Calu3 (cell line): Measurements from ENCODE around the gene DYNLT2. TPM values are rescaled to one million over a fixed set of nuclear protein-coding genes. Genes with fewer than 3 reads are reported as not detected.
A peak's percentile ranks its signal among the peaks of the same experiment; 100 is the strongest.

Experiments
- BruUV-seq: library from RNA; stranded (reverse); fragments of 400-500 nt; replicated peaks from 2 replicates; lab custom pipeline; 2021; lab: Mats Ljungman, UMichigan
- CTCF ChIA-PET: fragments of 300-600 bp; sonication (Branson Sonifier 250); formaldehyde crosslinking; loops from one replicate; lab custom pipeline; 2022; ENCODE audit warnings: antibody characterized with exemption; lab: Charles Lee
- DNase-seq: peaks from one replicate; pipeline ENCODE4 v3.0.0; 2022
- H3K27ac Mint-ChIP-seq: one replicate; pipeline ENCODE4 v1.8.0; 2022; ENCODE audit warnings: mixed read lengths; ENCODE audit not compliant: unreplicated experiment
- H3K27me3 Mint-ChIP-seq: one replicate; pipeline ENCODE4 v1.8.0; 2022; ENCODE audit warnings: mixed read lengths; ENCODE audit not compliant: unreplicated experiment
- H3K36me3 Mint-ChIP-seq: one replicate; pipeline ENCODE4 v1.8.0; 2022; ENCODE audit warnings: mild to moderate bottlenecking, moderate library complexity, mixed read lengths; ENCODE audit not compliant: insufficient read depth, unreplicated experiment
- H3K4me1 Mint-ChIP-seq: one replicate; pipeline ENCODE4 v1.8.0; 2022; ENCODE audit warnings: mild to moderate bottlenecking, low read depth, mixed read lengths; ENCODE audit not compliant: unreplicated experiment
- H3K4me3 Mint-ChIP-seq: one replicate; pipeline ENCODE4 v1.8.0; 2022; ENCODE audit warnings: mild to moderate bottlenecking, low read depth, moderate library complexity, mixed read lengths; ENCODE audit not compliant: unreplicated experiment
- H3K9me3 Mint-ChIP-seq: one replicate; pipeline ENCODE4 v1.8.0; 2022; ENCODE audit warnings: low read depth, mixed read lengths; ENCODE audit not compliant: unreplicated experiment
- CTCF ChIP-seq: fragments of 200-600 bp; IDR thresholded peaks from one replicate; pipeline ENCODE4 v1.8.0; 2022; ENCODE audit warnings: antibody characterized with exemption; ENCODE audit not compliant: unreplicated experiment
- intact Hi-C: fragments of 100-400 bp; cut with micrococcal nuclease; formaldehyde crosslinking; loops from one replicate; pipeline ENCODE4 v1.10.0; 2022; ENCODE audit not compliant: unreplicated experiment
- total RNA-seq: library from RNA; stranded (reverse); gene quantifications from 2 replicates; pipeline ENCODE4 v1.2.3, GENCODE V29; 2022

Gene DYNLT2
- total RNA-seq, 1 experiment from 2014 or later: 3.4 TPM

- BruUV-seq: no TSS peak
- intact Hi-C loops: no loop called here
- TF ChIP-seq CTCF: no peak
- Mint-ChIP-seq H3K36me3 (peaks cover 30% of the 10 kb centered on the region), H3K9me3 (no peaks in the 10 kb centered on the region), H3K27me3 (no peaks in the 10 kb centered on the region), H3K4me1 (no peaks in the 10 kb centered on the region), H3K27ac (no peak overlapping the region), H3K4me3 (no peak overlapping the region)
- CTCF ChIA-PET: no interaction called here
- DNase-seq: no peak
Observed at GRCh38 chr6:169710009-169710408, 41.4 kb downstream of the DYNLT2 start.

GRCh38 chr6:169709293-169709692 is 42.1 kb downstream of the DYNLT2 start:
- BruUV-seq: no TSS peak
- H3K4me1 Mint-ChIP-seq: no peaks in the 10 kb centered on the region
- peaks cover 25% of the 10 kb centered on the region for H3K36me3 Mint-ChIP-seq
- H3K9me3 Mint-ChIP-seq: no peaks in the 10 kb centered on the region
- no peak overlapping the region for H3K4me3 Mint-ChIP-seq
- TF ChIP-seq CTCF: no peak
- no peaks in the 10 kb centered on the region for H3K27me3 Mint-ChIP-seq
- no peak for DNase-seq
- intact Hi-C loops: no loop called here
- H3K27ac Mint-ChIP-seq: no peak overlapping the region
- CTCF ChIA-PET: no interaction called here

GRCh38 chr6:169707772-169708171 is 43.6 kb downstream of the DYNLT2 start:
- Mint-ChIP-seq H3K27me3 (no peaks in the 10 kb centered on the region), H3K27ac (no peak overlapping the region), H3K4me1 (no peaks in the 10 kb centered on the region), H3K9me3 (no peaks in the 10 kb centered on the region), H3K36me3 (peaks cover 24% of the 10 kb centered on the region), H3K4me3 (no peak overlapping the region)
- no peak for DNase-seq
- no TSS peak for BruUV-seq
- CTCF ChIA-PET: no interaction called here
- no peak for TF ChIP-seq CTCF
- intact Hi-C loops: no loop called here

GRCh38 chr6:169702840-169703246 is 48.5 kb downstream of the DYNLT2 start:
- no TSS peak for BruUV-seq
- intact Hi-C loops: loop anchor here (5.0 kb wide), 2 partner anchors 746 to 806 kb away; no protein-coding TSS in a partner anchor
- peak overlapping the region; percentile 67 for H3K27ac Mint-ChIP-seq
- no peak for TF ChIP-seq CTCF
- peaks cover 44% of the 10 kb centered on the region for H3K36me3 Mint-ChIP-seq
- DNase-seq: no peak
- CTCF ChIA-PET: no interaction called here
- peaks cover 9% of the 10 kb centered on the region for H3K4me1 Mint-ChIP-seq
- no peaks in the 10 kb centered on the region for H3K9me3 Mint-ChIP-seq
- peak overlapping the region; percentile 94 for H3K4me3 Mint-ChIP-seq
- H3K27me3 Mint-ChIP-seq: no peaks in the 10 kb centered on the region
